Transverse colon (tissue), 4 donors: ENCODE measurements around the gene TTC39C. TPM values are rescaled to one million over a fixed set of nuclear protein-coding genes. Genes with fewer than 3 reads are reported as not detected.

ENCODE experiments used
- DNase-seq: peaks from one replicate; pipeline ENCODE4 v3.0.0-alpha.2; 2019
- H3K27ac ChIP-seq, 4 donors: fragments of 200-600 bp; sonication (generic); 2 replicates each; pipeline ENCODE4 v1.5.1; 2016 to 2018; ENCODE audit warnings: inconsistent platforms in 4 of 4
- H3K27me3 ChIP-seq: fragments of 200-600 bp; sonication (generic); 2 replicates; pipeline ENCODE4 v1.5.1; 2017; ENCODE audit warnings: inconsistent platforms
- H3K36me3 ChIP-seq, 4 donors: fragments of 200-600 bp; sonication (generic); 2 replicates each; pipeline ENCODE4 v1.5.1; 2017 to 2019; ENCODE audit warnings: inconsistent platforms in 4 of 4
- H3K4me1 ChIP-seq, 4 donors: fragments of 200-600 bp; sonication (generic); 2 replicates each; pipeline ENCODE4 v1.5.1; 2017 to 2020; ENCODE audit warnings: inconsistent platforms in 4 of 4
- H3K4me3 ChIP-seq, 4 donors: fragments of 200-600 bp; sonication (generic); 1 replicate in 1 of 4; 2 replicates in 3 of 4; pipeline versions ENCODE4 v1.5.1 to v1.6.1; 2017 to 2019; ENCODE audit warnings: inconsistent platforms in 4 of 4
- H3K9me3 ChIP-seq, 2 donors: fragments of 200-600 bp; sonication (generic); 2 replicates each; pipeline ENCODE4 v1.5.1; 2017 to 2019; ENCODE audit warnings: inconsistent platforms in 2 of 2
- CTCF ChIP-seq, 5 experiments: fragments of 200-600 bp in 3 of 5; fragments of 450-650 bp in 2 of 5; sonication (generic) in 3 of 5; IDR thresholded peaks; 1 replicate in 2 of 5; 2 replicates in 3 of 5; pipeline ENCODE4 v1.5.1; 2016 to 2017; ENCODE audit warnings: antibody characterized with exemption in 5 of 5, inconsistent platforms in 3 of 5, mild to moderate bottlenecking in 2 of 5, moderate library complexity in 1 of 5
- EP300 ChIP-seq: sonication (generic); formaldehyde crosslinking; IDR thresholded peaks from one replicate; pipeline ENCODE4 v1.6.1; 2017; ENCODE audit warnings: antibody characterized with exemption, low read depth
- POLR2A ChIP-seq: fragments of 450-650 bp; IDR thresholded peaks from one replicate; pipeline ENCODE4 v1.6.1; 2016; ENCODE audit warnings: antibody characterized with exemption, mild to moderate bottlenecking, moderate library complexity
- POLR2AphosphoS5 ChIP-seq, 3 donors: sonication (generic); formaldehyde crosslinking; IDR thresholded peaks; one replicate each; pipeline ENCODE4 v1.6.1; 2016; ENCODE audit warnings: antibody characterized with exemption in 3 of 3
- WGBS, 2 donors: methylation state at CpG; one replicate each; pipeline ENCODE4 v1.1.5; 2018; ENCODE audit warnings: low coverage in 1 of 2; 5-methylcytosine and 5-hydroxymethylcytosine counted together
- in situ Hi-C, 4 donors: fragments of 200-750 bp; cut with MboI; loops; one replicate each; pipeline versions ENCODE4 v1.15.0 to v1.15.1; 2017; ENCODE audit warnings: low sequenced_read_pairs in 3 of 4, low pct_ligation_motif_present in 1 of 4, low pct_unique_long_range_greater_than_20kb in 1 of 4
- intact Hi-C: fragments of 100-400 bp; cut with DNase I; formaldehyde crosslinking; loops from one replicate; pipeline ENCODE4 v1.15.1; 2023; ENCODE audit warnings: low total_unique reads
- total RNA-seq, 4 donors: library from RNA; depleted of rRNA; stranded (reverse); fragments of >200 nt; gene quantifications; one replicate each; pipeline ENCODE4 v1.1.0, GENCODE V29; 2016

TTC39C gene
- total RNA-seq, 4 donors from 2014 or later = 4.8 to 18.4 (median 7.4) TPM

GRCh38 chr18:23971666-23972230, 42.8 kb upstream of the TTC39C start:
- Histone ChIP-seq H3K4me3 (no peak overlapping the region), H3K36me3 (no peaks in the 10 kb centered on the region), H3K27me3 (no peaks in the 10 kb centered on the region), H3K27ac (no peak overlapping the region), H3K9me3 (peaks cover 0 to 1% of the 10 kb centered on the region in 2 donors), H3K4me1 (peaks cover 0 to 9% (median 2%) of the 10 kb centered on the region in 4 donors)
- in situ Hi-C loops (no loop called here), intact Hi-C loops (no loop called here)
- 85 to 95% methylated on average over 3 to 5 of the region's 5 CpGs for WGBS, 2 donors
- no peak for TF ChIP-seq CTCF (IDR thresholded peaks at IDR 0.05)
- TF ChIP-seq POLR2A = no peak
- TF ChIP-seq POLR2AphosphoS5 (IDR thresholded peaks at IDR 0.05) = no peak
- TF ChIP-seq EP300 = no peak
- DNase-seq = no peak

- H3K36me3 ChIP-seq = no peaks in the 10 kb centered on the region
- no peak overlapping the region for H3K4me3 ChIP-seq
- no peak for DNase-seq
- intact Hi-C loops (no loop called here), in situ Hi-C loops (no loop called here)
- no peak overlapping the region for H3K27ac ChIP-seq
- H3K4me1 ChIP-seq = peaks cover 0 to 7% (median 1%) of the 10 kb centered on the region in 4 donors
- no peaks in the 10 kb centered on the region for H3K27me3 ChIP-seq
- peaks cover 0 to 2% of the 10 kb centered on the region in 2 donors for H3K9me3 ChIP-seq
- TF ChIP-seq POLR2AphosphoS5 (IDR thresholded peaks at IDR 0.05) = no peak
- TF ChIP-seq POLR2A = no peak
- no peak for TF ChIP-seq EP300
- TF ChIP-seq CTCF (IDR thresholded peaks at IDR 0.05) = no peak
- WGBS, 2 donors = 63 to 83% methylated on average over 5 to 6 of the region's 6 CpGs
Measured at GRCh38 chr18:23972453-23972852, 42.1 kb upstream of the TTC39C start.

- 92 to 95% methylated on average over 6 to 7 of the region's 7 CpGs for WGBS, 2 donors
- Histone ChIP-seq H3K36me3 (no peaks in the 10 kb centered on the region), H3K27me3 (no peaks in the 10 kb centered on the region), H3K9me3 (peaks cover 0 to 2% of the 10 kb centered on the region in 2 donors), H3K27ac (no peak overlapping the region), H3K4me1 (peaks cover 1 to 10% (median 6%) of the 10 kb centered on the region in 4 donors), H3K4me3 (no peak overlapping the region)
- intact Hi-C loops = no loop called here
- TF ChIP-seq POLR2AphosphoS5 (IDR thresholded peaks at IDR 0.05) = no peak
- no peak for TF ChIP-seq POLR2A
- TF ChIP-seq CTCF (IDR thresholded peaks at IDR 0.05) = no peak
- TF ChIP-seq EP300 = no peak
- in situ Hi-C loops = no loop called here
- DNase-seq = no peak
Measured at GRCh38 chr18:23977103-23977502, 37.5 kb upstream of the TTC39C start.

- Histone ChIP-seq H3K4me1 (peaks cover 5 to 18% (median 10%) of the 10 kb centered on the region in 4 donors), H3K27ac (no peak overlapping the region), H3K27me3 (no peaks in the 10 kb centered on the region), H3K9me3 (peaks cover 0 to 2% of the 10 kb centered on the region in 2 donors), H3K4me3 (no peak overlapping the region), H3K36me3 (no peaks in the 10 kb centered on the region)
- DNase-seq = no peak
- intact Hi-C loops (no loop called here), in situ Hi-C loops (no loop called here)
- 85 to 100% methylated on average over 1 of the region's 1 CpG for WGBS, 2 donors
- TF ChIP-seq EP300 = no peak
- no peak for TF ChIP-seq CTCF (IDR thresholded peaks at IDR 0.05)
- no peak for TF ChIP-seq POLR2A
- TF ChIP-seq POLR2AphosphoS5 (IDR thresholded peaks at IDR 0.05) = no peak
Measured at GRCh38 chr18:23977719-23978483, 36.7 kb upstream of the TTC39C start.
